ENCODE data around the gene FREM1. TPM values are rescaled to one million over a fixed set of nuclear protein-coding genes. Genes with fewer than 3 reads are reported as not detected.

FREM1 gene
- total RNA-seq, 2 donors from 2014 or later, result 2.0 to 2.6 TPM

- no peak for DNase-seq (ENCODE audit: low spot score)
- Histone ChIP-seq H3K4me1 (replicated peaks) (no peaks in the 10 kb centered on the region), H3K9me3 (no peaks in the 10 kb centered on the region), H3K27me3 (replicated peaks; ENCODE audit: insufficient read depth) (no peaks in the 10 kb centered on the region), H3K36me3 (no peaks in the 10 kb centered on the region), H3K27ac (peak overlapping the region in 1 of 2 donors; percentile 56), H3K4me3 (no peak overlapping the region)
- TF ChIP-seq POLR2A (IDR thresholded peaks at IDR 0.05) (no peak), POLR2AphosphoS5 (IDR thresholded peaks at IDR 0.05) (peak; percentile 16), CTCF (IDR thresholded peaks at IDR 0.05) (no peak)
- WGBS, result 9% methylated on average over 2 of the region's 2 CpGs
- intact Hi-C loops (cut with DNase I), result no loop called here
These were observed 647 bp downstream of the FREM1 start for GRCh38 chr9:14909601-14909960.

- Histone ChIP-seq H3K9me3 (no peaks in the 10 kb centered on the region), H3K27me3 (replicated peaks; ENCODE audit: insufficient read depth) (no peaks in the 10 kb centered on the region), H3K4me3 (no peak overlapping the region), H3K4me1 (replicated peaks) (no peaks in the 10 kb centered on the region), H3K27ac (peak overlapping the region in 1 of 2 donors; percentile 7), H3K36me3 (no peaks in the 10 kb centered on the region)
- intact Hi-C loops (cut with DNase I), result no loop called here
- DNase-seq (ENCODE audit: low spot score), result no peak
- TF ChIP-seq POLR2AphosphoS5 (IDR thresholded peaks at IDR 0.05) (no peak), POLR2A (IDR thresholded peaks at IDR 0.05) (no peak), CTCF (IDR thresholded peaks at IDR 0.05) (no peak)
These were observed 1.0 kb downstream of the FREM1 start for GRCh38 chr9:14909181-14909580.

- H3K27me3 ChIP-seq (replicated peaks; ENCODE audit: insufficient read depth), result no peaks in the 10 kb centered on the region
- no peak for TF ChIP-seq POLR2A (IDR thresholded peaks at IDR 0.05)
- no peak for TF ChIP-seq CTCF (IDR thresholded peaks at IDR 0.05)
- no peak for TF ChIP-seq POLR2AphosphoS5 (IDR thresholded peaks at IDR 0.05)
- WGBS, result 42% methylated on average over 5 of the region's 5 CpGs
- H3K27ac ChIP-seq, result peak overlapping the region in 1 of 2 donors; percentile 7
- DNase-seq (ENCODE audit: low spot score), result no peak
- H3K36me3 ChIP-seq, result no peaks in the 10 kb centered on the region
- intact Hi-C loops (cut with DNase I), result no loop called here
- H3K4me3 ChIP-seq, result no peak overlapping the region
- H3K4me1 ChIP-seq (replicated peaks), result no peaks in the 10 kb centered on the region
- no peaks in the 10 kb centered on the region for H3K9me3 ChIP-seq
These were observed 1.7 kb downstream of the FREM1 start for GRCh38 chr9:14908295-14909180.

- Histone ChIP-seq H3K36me3 (no peaks in the 10 kb centered on the region), H3K4me1 (replicated peaks) (no peaks in the 10 kb centered on the region), H3K27ac (no peak overlapping the region), H3K27me3 (replicated peaks; ENCODE audit: insufficient read depth) (no peaks in the 10 kb centered on the region), H3K9me3 (no peaks in the 10 kb centered on the region), H3K4me3 (no peak overlapping the region)
- intact Hi-C loops (cut with DNase I), result no loop called here
- no peak for DNase-seq (ENCODE audit: low spot score)
- TF ChIP-seq POLR2AphosphoS5 (IDR thresholded peaks at IDR 0.05) (no peak), CTCF (IDR thresholded peaks at IDR 0.05) (no peak), POLR2A (IDR thresholded peaks at IDR 0.05) (no peak)
- WGBS, result 58% methylated on average over 1 of the region's 1 CpG
These were observed 2.5 kb downstream of the FREM1 start for GRCh38 chr9:14907696-14908095.

GRCh38 chr9:14907360-14907685, 2.9 kb downstream of the FREM1 start:
- 43% methylated on average over 5 of the region's 5 CpGs for WGBS
- Histone ChIP-seq H3K9me3 (no peaks in the 10 kb centered on the region), H3K4me3 (no peak overlapping the region), H3K4me1 (replicated peaks) (no peaks in the 10 kb centered on the region), H3K36me3 (no peaks in the 10 kb centered on the region), H3K27ac (no peak overlapping the region), H3K27me3 (replicated peaks; ENCODE audit: insufficient read depth) (no peaks in the 10 kb centered on the region)
- no peak for TF ChIP-seq POLR2AphosphoS5 (IDR thresholded peaks at IDR 0.05)
- no peak for TF ChIP-seq CTCF (IDR thresholded peaks at IDR 0.05)
- TF ChIP-seq POLR2A (IDR thresholded peaks at IDR 0.05), result no peak
- DNase-seq (ENCODE audit: low spot score), result no peak
- intact Hi-C loops (cut with DNase I), result no loop called here
